Activated naive CD8-positive, alpha-beta T cell treated with anti-CD3 and anti-CD28 coated beads for 36 hours (primary cell): ENCODE data around the gene HOXA3. TPM values are rescaled to one million over a fixed set of nuclear protein-coding genes. Genes with fewer than 3 reads are reported as not detected.
A peak's percentile ranks its signal among the peaks of the same experiment; 100 is the strongest.

Experiments
- DNase-seq: peaks from one replicate; pipeline ENCODE4 v3.0.0; 2021
- H3K27ac Mint-ChIP-seq: one replicate; pipeline ENCODE4 v1.8.0; 2022; ENCODE audit warnings: mild to moderate bottlenecking, moderate library complexity, mixed read lengths
- H3K27me3 Mint-ChIP-seq: one replicate; pipeline ENCODE4 v1.8.0; 2022; ENCODE audit warnings: mild to moderate bottlenecking, mixed read lengths
- H3K36me3 Mint-ChIP-seq: one replicate; pipeline ENCODE4 v1.8.0; 2021; ENCODE audit warnings: mild to moderate bottlenecking, mixed read lengths
- H3K4me1 Mint-ChIP-seq: one replicate; pipeline ENCODE4 v1.8.0; 2021; ENCODE audit warnings: mixed read lengths
- H3K4me3 Mint-ChIP-seq: one replicate; pipeline ENCODE4 v1.8.0; 2022; ENCODE audit warnings: mild to moderate bottlenecking, moderate library complexity, mixed read lengths
- H3K9me3 Mint-ChIP-seq: one replicate; pipeline ENCODE4 v1.8.0; 2022; ENCODE audit warnings: mixed read lengths
- total RNA-seq, 2 experiments: library from RNA; stranded (reverse); gene quantifications; one replicate each; pipeline ENCODE4 v1.2.3, GENCODE V29; 2021

Gene HOXA3
- total RNA-seq, 2 experiments from 2014 or later, result not detected

DNA sequence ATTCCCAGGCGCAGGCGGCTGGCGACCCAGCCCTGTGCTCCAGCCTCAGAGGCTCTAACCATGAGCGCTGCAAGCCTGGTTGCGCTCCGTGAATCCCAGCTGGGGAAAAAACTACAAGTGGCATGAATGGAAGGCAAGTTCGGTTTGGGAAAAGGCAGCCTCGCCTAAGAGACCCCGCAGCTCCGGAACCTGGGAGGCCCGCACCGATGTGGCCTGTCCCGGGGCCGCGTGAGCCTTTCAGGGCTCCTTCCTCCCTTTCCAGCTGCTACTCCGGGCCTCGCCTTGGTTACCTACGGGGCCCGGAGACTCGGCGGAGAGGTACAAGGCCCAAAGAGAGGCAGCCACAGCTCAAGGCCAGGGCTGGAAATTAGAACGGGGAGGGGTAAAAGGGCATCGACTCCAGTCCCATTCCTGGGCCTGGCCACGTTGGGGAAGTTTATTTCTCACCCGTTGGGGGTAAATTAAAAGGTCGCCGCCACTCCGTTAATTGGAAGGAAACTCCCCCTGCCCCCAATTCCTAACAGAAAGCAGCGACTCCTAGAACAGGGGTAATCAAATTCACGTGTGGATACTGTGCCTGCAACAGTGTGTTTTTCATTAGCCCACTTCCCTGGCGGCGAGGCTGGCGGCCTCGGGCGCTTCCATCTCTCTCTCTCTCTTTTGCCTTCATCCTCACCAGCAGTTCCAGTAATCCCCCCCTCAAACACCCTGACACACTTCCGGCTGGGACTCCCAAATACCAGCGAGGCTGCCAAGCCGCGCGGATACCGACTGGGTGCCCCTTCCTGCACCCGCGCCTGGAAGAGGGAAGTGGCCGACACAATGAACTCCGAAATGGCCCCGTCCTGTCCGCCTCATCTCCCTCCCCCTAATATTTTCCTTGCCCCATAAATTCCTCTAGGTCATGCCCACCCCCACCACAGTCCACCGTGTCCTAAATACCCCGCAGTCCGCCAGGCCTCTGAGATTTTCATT, 14.4 kb upstream of the HOXA3 start:
- Mint-ChIP-seq H3K4me3 (no peak overlapping the region), H3K27ac (peak overlapping the region; percentile 51), H3K27me3 (peaks cover 96% of the 10 kb centered on the region), H3K36me3 (no peaks in the 10 kb centered on the region), H3K9me3 (no peaks in the 10 kb centered on the region), H3K4me1 (peaks cover 25% of the 10 kb centered on the region)
- no peak for DNase-seq

DNA sequence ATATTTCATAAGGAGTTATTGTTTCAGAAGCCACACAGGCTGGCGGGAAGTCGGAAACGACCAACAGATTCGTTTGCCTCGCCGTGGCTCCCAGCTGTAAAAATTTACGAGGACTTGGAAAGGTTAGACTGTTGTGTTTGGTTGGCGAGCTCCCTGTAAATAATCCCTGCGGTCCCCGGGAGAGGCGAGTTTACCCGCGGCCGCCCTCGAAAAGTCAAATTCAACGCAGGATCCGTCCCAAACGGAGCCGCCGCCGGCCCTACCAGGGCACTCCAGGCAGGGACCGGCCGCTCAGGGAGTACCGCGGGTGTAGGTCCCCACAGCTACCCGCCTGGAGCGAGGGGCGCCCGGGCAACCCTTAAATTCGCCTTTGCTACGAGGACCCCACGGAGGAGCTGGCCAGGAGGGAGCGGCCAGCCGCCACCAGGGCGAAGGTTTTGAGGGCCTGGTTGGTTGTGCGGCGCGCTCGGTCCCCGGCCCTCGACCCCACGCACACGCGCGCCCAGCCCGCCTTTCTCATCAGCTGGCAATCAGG, 13.7 kb upstream of the HOXA3 start:
- no peaks in the 10 kb centered on the region for H3K9me3 Mint-ChIP-seq
- peaks cover 93% of the 10 kb centered on the region for H3K27me3 Mint-ChIP-seq
- H3K27ac Mint-ChIP-seq, result no peak overlapping the region
- H3K4me3 Mint-ChIP-seq, result no peak overlapping the region
- H3K36me3 Mint-ChIP-seq, result no peaks in the 10 kb centered on the region
- peaks cover 23% of the 10 kb centered on the region for H3K4me1 Mint-ChIP-seq
- no peak for DNase-seq

DNA sequence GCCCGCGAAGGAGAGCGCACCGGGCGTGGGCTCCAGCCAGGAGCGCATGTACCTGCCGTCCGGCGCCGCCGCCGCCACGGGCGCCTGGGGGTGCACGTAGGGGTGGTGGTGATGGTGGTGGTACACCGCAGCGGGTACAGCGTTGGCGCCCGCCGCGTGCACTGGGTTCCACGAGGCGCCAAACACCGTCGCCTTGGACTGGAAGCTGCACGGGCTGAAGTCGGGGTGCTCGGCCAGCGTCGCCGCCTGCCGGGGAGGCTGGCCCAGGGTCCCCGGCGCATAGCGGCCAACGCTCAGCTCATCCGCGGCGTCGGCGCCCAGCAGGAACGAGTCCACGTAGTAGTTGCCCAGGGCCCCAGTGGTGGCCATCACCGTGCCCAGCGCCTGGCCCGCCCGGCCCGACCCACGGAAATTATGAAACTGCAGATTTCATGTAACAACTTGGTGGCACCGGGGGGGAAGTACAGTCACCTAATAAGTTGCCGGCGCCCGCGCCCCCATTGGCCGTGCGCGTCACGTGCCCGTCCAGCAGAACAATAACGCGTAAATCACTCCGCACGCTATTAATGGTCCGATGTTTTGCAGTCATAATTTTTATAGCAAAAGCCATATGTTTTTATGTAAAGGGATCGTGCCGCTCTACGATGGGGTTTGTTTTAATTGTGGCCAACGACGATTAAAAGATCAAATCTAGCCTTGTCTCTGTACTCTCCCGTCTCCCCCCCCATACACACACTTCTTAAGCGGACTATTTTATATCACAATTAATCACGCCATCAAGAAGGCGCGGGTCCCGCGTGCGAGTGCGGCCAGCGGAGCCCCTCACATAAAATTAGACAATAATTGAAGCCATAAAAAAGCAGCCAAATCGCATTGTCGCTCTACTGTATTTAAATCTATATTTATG, 13.0 kb upstream of the HOXA3 start, which contains the start of gene HOXA9:
Gene HOXA9 (minus strand): TSS at position 449 of the 907 bp plus-strand sequence. CDS start 80 bp downstream, at position 369.
- peaks cover 91% of the 10 kb centered on the region for H3K27me3 Mint-ChIP-seq
- no peak for DNase-seq
- H3K9me3 Mint-ChIP-seq, result no peaks in the 10 kb centered on the region
- H3K27ac Mint-ChIP-seq, result peak within 1 kb of the TSS; percentile 29
- no peaks in the 10 kb centered on the region for H3K36me3 Mint-ChIP-seq
- peak within 1 kb of the TSS; percentile 66 for H3K4me3 Mint-ChIP-seq
- H3K4me1 Mint-ChIP-seq, result peaks cover 24% of the 10 kb centered on the region

DNA sequence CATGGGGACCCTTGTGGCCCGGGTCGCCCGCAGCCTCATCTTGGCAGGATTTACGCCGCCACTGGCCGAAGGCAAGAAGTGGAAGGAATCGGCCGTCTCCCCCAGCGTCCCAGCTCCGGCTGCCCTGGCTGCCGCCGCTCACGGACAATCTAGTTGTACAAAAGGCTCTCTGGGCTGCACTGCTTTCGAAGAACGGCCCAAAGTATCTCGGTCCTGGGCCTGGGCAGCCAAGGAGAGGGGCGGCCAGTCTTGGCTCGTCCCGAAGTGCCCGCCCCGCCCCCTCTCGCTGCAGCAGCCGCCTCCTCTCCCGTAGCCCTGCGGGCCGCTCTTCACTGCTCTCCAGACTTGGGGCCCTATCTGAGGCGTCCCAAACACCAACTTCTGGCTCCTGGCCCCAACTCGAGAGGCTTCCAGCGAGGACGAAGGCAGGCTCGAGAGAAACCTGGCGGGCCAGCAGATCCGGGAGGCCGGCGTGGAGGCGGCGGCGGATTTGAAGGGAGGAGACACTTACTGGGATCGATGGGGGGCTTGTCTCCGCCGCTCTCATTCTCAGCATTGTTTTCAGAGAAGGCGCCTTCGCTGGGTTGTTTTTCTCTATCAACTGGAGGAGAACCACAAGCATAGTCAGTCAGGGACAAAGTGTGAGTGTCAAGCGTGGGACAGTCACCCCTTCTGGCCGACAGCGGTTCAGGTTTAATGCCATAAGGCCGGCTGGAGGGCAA, 12.1 kb upstream of the HOXA3 start:
- Mint-ChIP-seq H3K9me3 (no peaks in the 10 kb centered on the region), H3K4me3 (no peak overlapping the region), H3K36me3 (no peaks in the 10 kb centered on the region), H3K27ac (peak overlapping the region; percentile 29), H3K27me3 (peaks cover 92% of the 10 kb centered on the region), H3K4me1 (peaks cover 26% of the 10 kb centered on the region)
- DNase-seq, result no peak

DNA sequence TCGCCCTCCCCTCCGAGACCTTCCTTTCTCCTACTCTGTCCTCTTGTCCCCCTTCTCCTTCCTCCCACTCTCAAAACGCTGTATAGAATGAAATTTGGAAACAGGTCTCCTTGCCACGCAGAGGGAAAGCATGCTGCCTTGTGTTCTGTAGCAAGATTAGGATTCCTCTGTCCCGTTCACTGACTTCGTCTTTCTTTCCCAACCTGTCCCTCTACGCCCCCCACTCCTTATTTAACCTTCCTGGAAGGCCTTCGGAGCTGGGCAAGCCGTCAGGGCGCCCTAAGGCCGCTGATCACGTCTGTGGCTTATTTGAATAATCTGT, 11.6 kb upstream of the HOXA3 start:
- H3K4me1 Mint-ChIP-seq, result peaks cover 26% of the 10 kb centered on the region
- no peak for DNase-seq
- H3K4me3 Mint-ChIP-seq, result no peak overlapping the region
- H3K9me3 Mint-ChIP-seq, result no peaks in the 10 kb centered on the region
- no peaks in the 10 kb centered on the region for H3K36me3 Mint-ChIP-seq
- no peak overlapping the region for H3K27ac Mint-ChIP-seq
- peaks cover 92% of the 10 kb centered on the region for H3K27me3 Mint-ChIP-seq

DNA sequence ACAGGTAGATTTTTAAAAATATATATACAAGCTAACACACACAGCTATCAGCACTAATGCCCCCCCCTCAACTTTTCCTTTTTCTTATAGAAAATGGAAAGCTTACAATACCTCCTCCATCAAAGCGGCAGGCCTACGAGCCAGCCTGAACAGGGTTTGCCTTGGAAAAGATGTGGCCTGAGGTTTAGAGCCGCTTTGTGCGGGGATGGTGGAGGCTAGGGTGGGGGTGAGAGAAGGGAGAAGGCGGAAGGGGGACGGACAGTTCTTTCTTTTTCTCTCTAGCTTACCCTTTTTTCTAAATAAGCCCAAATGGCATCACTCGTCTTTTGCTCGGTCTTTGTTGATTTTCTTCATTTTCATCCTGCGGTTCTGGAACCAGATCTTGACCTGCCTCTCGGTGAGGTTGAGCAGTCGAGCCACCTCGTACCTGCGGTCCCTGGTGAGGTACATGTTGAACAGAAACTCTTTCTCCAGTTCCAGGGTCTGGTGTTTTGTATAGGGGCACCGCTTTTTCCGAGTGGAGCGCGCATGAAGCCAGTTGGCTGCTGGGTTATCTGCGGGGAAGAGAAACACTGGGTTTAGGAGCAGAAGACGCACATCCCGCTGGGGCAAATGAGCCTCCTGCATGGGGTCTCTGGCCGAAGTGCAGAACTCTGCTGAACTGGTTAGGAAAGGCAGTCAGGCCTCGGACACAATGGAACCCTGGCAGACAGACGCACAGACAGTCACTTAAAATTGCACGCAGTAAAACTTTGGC, 11.1 kb upstream of the HOXA3 start:
- Mint-ChIP-seq H3K36me3 (no peaks in the 10 kb centered on the region), H3K27ac (no peak overlapping the region), H3K9me3 (no peaks in the 10 kb centered on the region), H3K4me3 (no peak overlapping the region), H3K27me3 (peaks cover 92% of the 10 kb centered on the region), H3K4me1 (peaks cover 25% of the 10 kb centered on the region)
- DNase-seq, result no peak

DNA sequence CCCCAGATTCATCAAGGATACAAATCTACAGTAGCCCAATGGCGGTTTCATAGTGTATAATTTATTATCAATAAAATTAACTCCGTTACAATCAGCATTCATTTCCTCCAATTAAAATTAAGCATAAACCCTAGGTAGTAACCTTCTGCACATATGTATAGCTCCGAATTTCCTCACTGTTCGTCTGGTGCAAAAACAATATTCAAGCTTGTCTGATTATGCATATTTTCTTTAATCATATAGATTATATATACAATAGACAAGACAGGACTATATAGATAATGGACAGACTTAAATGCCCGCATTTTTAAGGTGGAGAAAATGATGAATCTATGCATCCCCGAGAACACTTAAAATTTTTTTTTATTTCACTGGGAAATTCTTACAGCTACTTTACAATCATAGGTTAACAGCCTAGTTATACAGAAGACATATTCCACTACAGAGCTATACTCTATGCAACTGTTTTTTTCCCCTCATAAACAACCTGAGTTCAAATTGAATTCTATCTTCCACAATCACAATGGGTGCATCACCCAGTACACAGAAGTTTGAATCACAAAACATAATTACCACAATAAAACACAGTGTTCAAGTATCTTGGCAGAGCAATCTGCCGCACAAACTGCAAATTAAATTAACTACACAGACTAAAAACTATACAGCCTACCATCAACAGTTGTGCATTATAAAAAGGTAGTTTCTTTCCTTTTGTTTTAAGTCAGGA, 10.3 kb upstream of the HOXA3 start:
- Mint-ChIP-seq H3K27ac (no peak overlapping the region), H3K27me3 (peaks cover 92% of the 10 kb centered on the region), H3K36me3 (no peaks in the 10 kb centered on the region), H3K4me1 (peaks cover 32% of the 10 kb centered on the region), H3K4me3 (no peak overlapping the region), H3K9me3 (no peaks in the 10 kb centered on the region)
- no peak for DNase-seq

DNA sequence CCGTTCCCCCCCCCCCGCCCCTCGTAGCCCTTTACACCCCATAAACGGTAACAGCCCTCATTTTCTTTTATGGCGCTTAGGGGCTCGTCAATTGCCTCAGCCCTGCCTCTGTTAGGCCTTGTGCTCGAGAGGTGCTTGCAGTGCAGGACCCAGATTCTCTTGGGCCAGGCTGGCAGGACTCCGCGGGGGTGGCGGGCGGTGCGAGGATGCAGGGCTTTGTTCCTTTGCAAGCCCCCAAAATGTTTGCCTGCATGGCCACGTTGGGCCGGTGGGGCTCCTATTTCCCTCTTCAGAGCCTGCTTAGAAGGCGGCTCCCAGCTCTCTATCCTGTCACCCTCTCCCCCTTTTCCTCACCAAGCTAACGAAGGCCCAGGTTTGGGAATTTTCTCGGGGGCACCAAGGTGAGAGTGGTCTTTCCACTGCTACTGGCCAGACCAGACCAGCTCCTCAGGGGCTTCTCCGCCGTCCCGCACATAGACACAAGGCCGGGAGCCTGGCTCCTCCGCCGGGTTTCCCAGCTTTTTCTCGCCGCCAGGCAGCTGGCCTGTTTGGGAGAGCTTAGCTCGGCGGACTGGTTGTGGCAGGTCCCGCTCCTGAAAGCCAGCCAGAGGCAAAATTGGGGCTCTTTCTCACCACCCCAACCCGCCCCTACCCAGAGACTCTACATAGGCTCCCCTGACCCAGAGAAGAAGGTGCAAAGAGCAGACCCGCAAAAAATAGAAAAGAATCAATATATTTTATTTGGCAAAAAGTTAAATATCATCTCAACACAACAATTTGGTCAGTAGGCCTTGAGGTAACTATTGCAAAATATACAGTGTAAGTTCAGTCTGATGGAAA, 9.6 kb upstream of the HOXA3 start:
- peaks cover 92% of the 10 kb centered on the region for H3K27me3 Mint-ChIP-seq
- no peak overlapping the region for H3K4me3 Mint-ChIP-seq
- no peak for DNase-seq
- H3K4me1 Mint-ChIP-seq, result peaks cover 32% of the 10 kb centered on the region
- no peaks in the 10 kb centered on the region for H3K36me3 Mint-ChIP-seq
- no peak overlapping the region for H3K27ac Mint-ChIP-seq
- H3K9me3 Mint-ChIP-seq, result no peaks in the 10 kb centered on the region

DNA sequence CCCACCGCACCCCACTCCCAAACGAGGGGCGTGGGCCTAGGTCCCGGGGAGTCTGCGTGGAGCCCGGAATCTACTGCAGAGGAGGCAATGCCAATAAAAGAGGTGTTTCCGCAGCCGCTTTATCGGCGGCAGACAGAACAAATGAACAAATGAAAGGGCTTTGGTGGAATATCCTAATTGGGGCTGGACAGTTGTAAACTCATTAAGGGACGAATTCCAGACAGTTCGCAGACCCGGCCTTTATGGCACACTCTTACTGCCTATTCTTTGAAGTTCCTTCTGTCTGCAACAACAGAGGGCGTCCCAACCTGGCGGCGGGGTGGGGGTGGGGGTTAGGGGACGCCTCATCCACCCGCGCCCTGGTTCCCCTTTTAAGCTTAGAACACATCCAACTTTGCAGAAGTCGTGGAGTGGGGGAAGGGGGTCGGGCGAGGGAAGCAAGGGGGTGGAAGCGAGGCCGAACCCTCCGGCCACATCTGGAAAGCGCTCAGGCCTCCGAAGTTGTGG, 8.9 kb upstream of the HOXA3 start:
- H3K27ac Mint-ChIP-seq, result no peak overlapping the region
- no peaks in the 10 kb centered on the region for H3K9me3 Mint-ChIP-seq
- peaks cover 32% of the 10 kb centered on the region for H3K4me1 Mint-ChIP-seq
- H3K4me3 Mint-ChIP-seq, result peak overlapping the region; percentile 58
- peaks cover 92% of the 10 kb centered on the region for H3K27me3 Mint-ChIP-seq
- no peak for DNase-seq
- no peaks in the 10 kb centered on the region for H3K36me3 Mint-ChIP-seq

DNA sequence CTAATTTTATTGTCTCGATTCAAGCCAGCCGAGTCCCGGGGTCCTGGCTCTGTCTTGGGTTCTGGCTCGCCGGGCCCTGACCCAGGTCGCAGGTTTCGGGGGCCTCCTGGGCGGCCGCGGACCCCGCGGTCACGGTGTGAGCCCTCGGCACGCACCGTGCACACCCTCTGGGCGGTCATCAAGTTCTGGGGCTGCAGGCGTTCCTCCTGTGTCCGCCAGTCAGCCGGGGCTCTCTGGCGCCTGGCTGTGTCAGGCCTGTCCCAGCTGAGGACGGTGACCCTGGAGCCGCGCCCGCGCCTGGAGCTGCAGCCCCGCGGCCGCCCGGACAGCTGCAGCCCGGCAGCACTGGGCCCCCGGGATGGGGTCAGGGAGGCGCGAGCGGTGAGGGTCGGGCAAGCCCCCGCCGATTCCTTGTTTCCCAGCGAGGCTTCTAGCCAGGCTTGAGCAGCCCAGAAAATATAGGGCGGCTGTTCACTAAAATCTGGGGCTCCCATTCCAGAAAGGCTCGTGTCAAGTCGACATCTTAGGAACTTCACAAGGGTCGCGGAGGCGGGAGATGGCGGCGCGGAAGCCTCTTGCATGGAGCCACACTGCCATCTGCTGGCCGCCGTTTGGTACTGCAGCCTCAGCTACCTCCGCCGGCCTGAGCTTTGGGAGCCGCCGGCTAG, 8.3 kb upstream of the HOXA3 start:
- peaks cover 32% of the 10 kb centered on the region for H3K4me1 Mint-ChIP-seq
- H3K27ac Mint-ChIP-seq, result no peak overlapping the region
- H3K27me3 Mint-ChIP-seq, result peaks cover 92% of the 10 kb centered on the region
- H3K4me3 Mint-ChIP-seq, result peak overlapping the region; percentile 58
- no peaks in the 10 kb centered on the region for H3K9me3 Mint-ChIP-seq
- peak; percentile 80 for DNase-seq
- H3K36me3 Mint-ChIP-seq, result no peaks in the 10 kb centered on the region

DNA sequence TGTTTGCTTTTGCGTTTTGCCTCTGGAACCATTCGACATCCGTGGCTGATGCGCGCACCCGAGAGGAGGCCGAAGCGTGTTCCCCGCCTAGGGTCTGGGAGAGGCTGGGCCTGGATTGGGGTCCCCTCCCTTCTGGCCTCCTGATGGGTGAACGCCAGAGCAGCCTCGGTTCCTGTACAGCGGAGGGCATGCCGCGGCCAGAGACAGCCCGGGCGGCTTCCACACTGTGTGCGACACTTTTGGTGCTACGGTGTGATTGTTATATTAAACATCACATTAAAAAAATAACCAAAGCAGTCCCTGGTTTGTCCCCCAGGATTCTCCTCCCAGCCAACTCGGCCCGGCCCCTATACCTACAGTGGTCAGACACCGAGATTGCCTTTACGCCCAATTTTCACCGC, 7.8 kb upstream of the HOXA3 start:
- DNase-seq, result no peak
- H3K4me1 Mint-ChIP-seq, result peaks cover 32% of the 10 kb centered on the region
- H3K4me3 Mint-ChIP-seq, result peak overlapping the region; percentile 47
- H3K9me3 Mint-ChIP-seq, result no peaks in the 10 kb centered on the region
- H3K27ac Mint-ChIP-seq, result no peak overlapping the region
- H3K36me3 Mint-ChIP-seq, result no peaks in the 10 kb centered on the region
- H3K27me3 Mint-ChIP-seq, result peaks cover 92% of the 10 kb centered on the region
